Thyroid gland (tissue), 4 donors: ENCODE measurements around the gene TENT5C. TPM values are rescaled to one million over a fixed set of nuclear protein-coding genes. Genes with fewer than 3 reads are reported as not detected.

ENCODE experiments used
- DNase-seq, 2 donors: peaks; one replicate each; pipeline ENCODE4 v3.0.0-alpha.2; 2019
- H3K27ac ChIP-seq, 3 donors: fragments of 200-600 bp; sonication (generic); 1 replicate in 2 of 3; 2 replicates in 1 of 3; pipeline ENCODE4 v1.5.1; 2016 to 2019; ENCODE audit warnings: mild to moderate bottlenecking in 1 of 3, moderate library complexity in 1 of 3
- H3K27me3 ChIP-seq: fragments of 200-600 bp; sonication (generic); one replicate; pipeline ENCODE4 v1.5.1; 2019
- H3K36me3 ChIP-seq, 2 donors: fragments of 200-600 bp; sonication (generic); one replicate each; pipeline ENCODE4 v1.5.1; 2016 to 2019
- H3K4me1 ChIP-seq, 2 donors: fragments of 200-600 bp; sonication (generic); one replicate each; pipeline ENCODE4 v1.5.1; 2017 to 2019
- H3K4me3 ChIP-seq, 3 donors: fragments of 200-600 bp; sonication (generic); replicated peaks in 1 of 3; 1 replicate in 2 of 3; 2 replicates in 1 of 3; pipeline ENCODE4 v1.5.1; 2016; ENCODE audit warnings: mild to moderate bottlenecking in 1 of 3
- H3K9me3 ChIP-seq: fragments of 200-600 bp; sonication (generic); one replicate; pipeline ENCODE4 v1.5.1; 2017
- POLR2A ChIP-seq, 2 donors: fragments of 450-650 bp; IDR thresholded peaks; one replicate each; pipeline ENCODE4 v1.6.1; 2017; ENCODE audit warnings: antibody characterized with exemption in 2 of 2, mild to moderate bottlenecking in 2 of 2, moderate library complexity in 1 of 2
- WGBS, 2 donors: methylation state at CpG; one replicate each; pipeline ENCODE4 v1.1.5; 2017; 5-methylcytosine and 5-hydroxymethylcytosine counted together
- intact Hi-C: fragments of 100-400 bp; cut with DNase I; formaldehyde crosslinking; loops from one replicate; pipeline ENCODE4 v1.15.1; 2023
- total RNA-seq, 4 donors: library from RNA; depleted of rRNA; stranded (reverse); fragments of >200 nt; gene quantifications; one replicate each; pipeline ENCODE4 v1.2.3, GENCODE V29; 2016
- TF ChIP-seq, protein P1 (sequence below), 6 experiments: fragments of 200-600 bp in 3 of 6; fragments of 450-650 bp in 3 of 6; sonication (generic) in 3 of 6; IDR thresholded peaks; one replicate each; pipeline ENCODE4 v1.5.1; 2016 to 2019; ENCODE audit warnings: antibody characterized with exemption in 6 of 6, mild to moderate bottlenecking in 2 of 6, inconsistent platforms in 1 of 6, moderate library complexity in 1 of 6

TENT5C gene
- total RNA-seq, 4 donors from 2014 or later: 14.8 to 30.4 (median 22.2) TPM

DNA sequence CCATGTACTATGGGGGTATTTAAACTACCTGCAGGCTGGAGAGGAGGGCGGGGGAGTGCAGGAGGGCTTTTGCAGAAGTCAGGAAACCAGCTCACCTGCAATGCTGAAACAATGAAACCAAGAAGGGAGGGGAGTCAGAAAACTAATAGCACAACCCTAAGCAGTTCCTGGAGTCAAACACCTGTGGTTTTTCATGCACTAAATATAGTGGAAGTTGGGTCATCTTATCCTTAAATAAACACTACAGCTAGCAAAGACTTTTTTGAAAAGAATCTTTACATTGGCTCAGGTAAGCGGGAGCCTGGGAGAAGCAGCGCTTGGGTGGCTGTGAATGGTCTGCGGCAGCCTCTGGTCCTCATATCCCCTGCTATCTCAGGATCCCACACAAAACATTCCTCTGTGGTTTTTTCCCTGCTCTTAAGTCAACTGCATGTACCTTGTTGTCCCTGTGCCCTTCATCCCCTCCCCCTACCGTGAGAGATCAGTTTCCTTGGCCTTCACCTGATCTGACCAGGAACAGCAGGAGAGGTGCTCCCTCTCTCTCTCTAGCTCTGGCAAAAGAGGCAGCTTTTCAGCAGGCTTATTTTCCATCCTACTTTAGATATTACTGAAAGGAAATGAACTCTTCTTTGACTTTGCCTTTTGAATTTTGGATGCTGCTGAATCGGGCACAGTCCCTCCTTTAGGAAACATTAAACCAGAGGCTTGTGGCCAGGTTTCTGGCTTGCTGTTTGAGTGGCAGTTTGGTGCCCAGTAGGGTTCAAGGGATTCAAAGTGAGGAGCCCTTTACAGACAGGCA lies 26.6 kb downstream of the TENT5C start:
- Histone ChIP-seq H3K36me3 (no peaks in the 10 kb centered on the region), H3K4me3 (no peak overlapping the region), H3K9me3 (no peaks in the 10 kb centered on the region), H3K27ac (no peak overlapping the region), H3K27me3 (no peaks in the 10 kb centered on the region), H3K4me1 (peaks cover 35 to 46% of the 10 kb centered on the region in 2 donors)
- 60 to 70% methylated on average over 6 of the region's 6 CpGs for WGBS, 2 donors
- TF ChIP-seq POLR2A (IDR thresholded peaks at IDR 0.05): no peak
- TF ChIP-seq, protein P1, sequence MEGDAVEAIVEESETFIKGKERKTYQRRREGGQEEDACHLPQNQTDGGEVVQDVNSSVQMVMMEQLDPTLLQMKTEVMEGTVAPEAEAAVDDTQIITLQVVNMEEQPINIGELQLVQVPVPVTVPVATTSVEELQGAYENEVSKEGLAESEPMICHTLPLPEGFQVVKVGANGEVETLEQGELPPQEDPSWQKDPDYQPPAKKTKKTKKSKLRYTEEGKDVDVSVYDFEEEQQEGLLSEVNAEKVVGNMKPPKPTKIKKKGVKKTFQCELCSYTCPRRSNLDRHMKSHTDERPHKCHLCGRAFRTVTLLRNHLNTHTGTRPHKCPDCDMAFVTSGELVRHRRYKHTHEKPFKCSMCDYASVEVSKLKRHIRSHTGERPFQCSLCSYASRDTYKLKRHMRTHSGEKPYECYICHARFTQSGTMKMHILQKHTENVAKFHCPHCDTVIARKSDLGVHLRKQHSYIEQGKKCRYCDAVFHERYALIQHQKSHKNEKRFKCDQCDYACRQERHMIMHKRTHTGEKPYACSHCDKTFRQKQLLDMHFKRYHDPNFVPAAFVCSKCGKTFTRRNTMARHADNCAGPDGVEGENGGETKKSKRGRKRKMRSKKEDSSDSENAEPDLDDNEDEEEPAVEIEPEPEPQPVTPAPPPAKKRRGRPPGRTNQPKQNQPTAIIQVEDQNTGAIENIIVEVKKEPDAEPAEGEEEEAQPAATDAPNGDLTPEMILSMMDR (IDR thresholded peaks at IDR 0.05): no peak
- intact Hi-C loops: no loop called here
- peak; percentile 30 to 48 for DNase-seq

DNA sequence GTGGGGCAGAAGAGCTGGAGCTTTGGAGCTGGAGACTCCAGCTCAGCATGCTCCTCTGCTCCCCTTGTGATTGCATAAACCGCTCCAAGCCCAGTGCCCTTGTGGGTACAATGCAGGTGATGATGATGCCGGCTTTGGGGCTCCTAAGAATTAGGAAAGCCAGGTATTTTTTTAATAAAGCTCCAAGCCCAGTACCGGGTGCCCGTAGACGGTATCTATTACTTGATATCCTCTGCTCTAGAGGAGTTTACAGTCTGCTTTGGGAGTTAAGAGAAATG lies 27.2 kb downstream of the TENT5C start:
- intact Hi-C loops: no loop called here
- Histone ChIP-seq H3K4me1 (peaks cover 30 to 43% of the 10 kb centered on the region in 2 donors), H3K27me3 (no peaks in the 10 kb centered on the region), H3K36me3 (no peaks in the 10 kb centered on the region), H3K9me3 (no peaks in the 10 kb centered on the region), H3K27ac (no peak overlapping the region), H3K4me3 (no peak overlapping the region)
- TF ChIP-seq POLR2A (IDR thresholded peaks at IDR 0.05): no peak
- TF ChIP-seq, protein P1 (IDR thresholded peaks at IDR 0.05): no peak
- 86 to 92% methylated on average over 5 of the region's 5 CpGs for WGBS, 2 donors
- DNase-seq: no peak

GRCh38 chr1:117633423-117633822 lies 27.6 kb downstream of the TENT5C start:
- TF ChIP-seq POLR2A (IDR thresholded peaks at IDR 0.05): no peak
- TF ChIP-seq, protein P1 (IDR thresholded peaks at IDR 0.05): no peak
- WGBS, 2 donors: 77% methylated on average over 7 of the region's 7 CpGs

GRCh38 chr1:117633936-117634335 lies 28.1 kb downstream of the TENT5C start:
- 84 to 90% methylated on average over 5 of the region's 5 CpGs for WGBS, 2 donors
- no peaks in the 10 kb centered on the region for H3K9me3 ChIP-seq
- DNase-seq: no peak
- no peaks in the 10 kb centered on the region for H3K36me3 ChIP-seq
- H3K27ac ChIP-seq: no peak overlapping the region
- TF ChIP-seq, protein P1 (IDR thresholded peaks at IDR 0.05): no peak
- TF ChIP-seq POLR2A (IDR thresholded peaks at IDR 0.05): no peak
- H3K27me3 ChIP-seq: no peaks in the 10 kb centered on the region
- H3K4me3 ChIP-seq: no peak overlapping the region
- intact Hi-C loops: no loop called here
- H3K4me1 ChIP-seq: peaks cover 26 to 33% of the 10 kb centered on the region in 2 donors

More at GRCh38 chr1:117633423-117633822, 27.6 kb downstream of the TENT5C start:
- Histone ChIP-seq H3K4me1 (peaks cover 26 to 39% of the 10 kb centered on the region in 2 donors), H3K9me3 (no peaks in the 10 kb centered on the region), H3K27me3 (no peaks in the 10 kb centered on the region), H3K27ac (no peak overlapping the region), H3K4me3 (no peak overlapping the region), H3K36me3 (no peaks in the 10 kb centered on the region)
- peak in 1 of 2 donors; percentile 21 for DNase-seq
- intact Hi-C loops: no loop called here

DNA sequence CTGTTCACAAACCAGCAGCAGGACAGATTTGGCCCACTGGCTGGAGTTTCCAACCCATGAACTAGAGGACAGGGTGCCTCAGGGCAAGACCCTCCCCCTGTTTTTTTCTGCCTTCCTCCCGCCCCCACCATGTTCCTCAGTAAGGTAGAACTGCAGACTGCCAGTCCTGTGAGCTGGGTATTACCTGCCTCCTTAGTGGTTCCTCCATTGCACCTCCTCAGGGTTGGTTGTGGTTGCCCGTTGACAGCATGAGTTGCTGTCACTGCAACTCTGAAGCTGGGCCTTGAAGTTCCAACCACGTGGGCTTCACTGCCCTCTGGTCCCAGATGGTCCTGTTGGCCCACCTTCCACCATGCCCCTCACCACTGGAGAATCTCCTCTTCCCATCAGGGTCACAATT lies 28.8 kb downstream of the TENT5C start:
- WGBS, 2 donors: 89 to 96% methylated on average over 3 of the region's 3 CpGs
- H3K4me1 ChIP-seq: peaks cover 19 to 28% of the 10 kb centered on the region in 2 donors
- H3K27ac ChIP-seq: no peak overlapping the region
- no peak for DNase-seq
- intact Hi-C loops: no loop called here
- H3K27me3 ChIP-seq: no peaks in the 10 kb centered on the region
- H3K9me3 ChIP-seq: no peaks in the 10 kb centered on the region
- H3K36me3 ChIP-seq: no peaks in the 10 kb centered on the region
- TF ChIP-seq, protein P1 (IDR thresholded peaks at IDR 0.05): no peak
- TF ChIP-seq POLR2A (IDR thresholded peaks at IDR 0.05): no peak
- no peak overlapping the region for H3K4me3 ChIP-seq
